Endodermal cell (in vitro differentiated cells): ENCODE data around the gene GNG13. TPM values are rescaled to one million over a fixed set of nuclear protein-coding genes. Genes with fewer than 3 reads are reported as not detected.

Experiments
- DNase-seq: peaks from one replicate; pipeline ENCODE4 v3.0.0-alpha.2; 2017
- H3K27ac ChIP-seq: 2 replicates; pipeline ENCODE4 v1.5.1; 2013; ENCODE audit warnings: mild to moderate bottlenecking, low read depth, low read length, moderate library complexity
- H3K27me3 ChIP-seq: 2 replicates; pipeline ENCODE4 v1.6.1; 2013; ENCODE audit warnings: mild to moderate bottlenecking, low read length, moderate library complexity; ENCODE audit not compliant: insufficient read depth, control insufficient read depth, poor library complexity, severe bottlenecking
- H3K36me3 ChIP-seq: 2 replicates; pipeline ENCODE4 v1.7.0; 2013; ENCODE audit warnings: mild to moderate bottlenecking, low read length, moderate library complexity; ENCODE audit not compliant: control insufficient read depth, insufficient read depth
- H3K4me1 ChIP-seq: one replicate; pipeline ENCODE4 v1.7.0; 2013; ENCODE audit warnings: low read length; ENCODE audit not compliant: control insufficient read depth, insufficient read depth
- H3K4me3 ChIP-seq: 2 replicates; pipeline ENCODE4 v1.5.1; 2013; ENCODE audit warnings: mild to moderate bottlenecking, low read length, moderate library complexity
- H3K9ac ChIP-seq: 2 replicates; pipeline ENCODE4 v1.6.1; 2013; ENCODE audit warnings: mild to moderate bottlenecking, low read length, moderate library complexity; ENCODE audit not compliant: poor library complexity, severe bottlenecking; ENCODE audit errors: extremely low read depth
- H3K9me3 ChIP-seq: 2 replicates; pipeline ENCODE4 v1.6.1; 2013; ENCODE audit warnings: mild to moderate bottlenecking, low read length, moderate library complexity; ENCODE audit not compliant: control insufficient read depth
- H3K27ac Mint-ChIP-seq: 2 replicates; pipeline ENCODE4 v1.8.0; 2020; ENCODE audit warnings: mixed read lengths
- H3K27me3 Mint-ChIP-seq: 2 replicates; pipeline ENCODE4 v1.8.0; 2021; ENCODE audit warnings: mild to moderate bottlenecking, mixed read lengths; ENCODE audit not compliant: insufficient read depth
- H3K36me3 Mint-ChIP-seq: 2 replicates; pipeline ENCODE4 v1.8.0; 2020; ENCODE audit warnings: low read depth, mixed read lengths
- H3K4me1 Mint-ChIP-seq: 2 replicates; pipeline ENCODE4 v1.8.0; 2020; ENCODE audit warnings: mixed read lengths
- H3K4me3 Mint-ChIP-seq: 2 replicates; pipeline ENCODE4 v1.8.0; 2020; ENCODE audit warnings: mild to moderate bottlenecking, moderate library complexity, mixed read lengths
- H3K9me3 Mint-ChIP-seq: 2 replicates; pipeline ENCODE4 v1.8.0; 2020; ENCODE audit warnings: mild to moderate bottlenecking, mixed read lengths
- WGBS, 2 experiments: methylation state at CpG; one replicate each; pipeline versions ENCODE4 v1.1.5 to v1.1.7; 2013; ENCODE audit warnings: missing lambda C conversion rate in 2 of 2, mixed read lengths in 1 of 2; ENCODE audit not compliant: insufficient coverage in 1 of 2, insufficient read length in 1 of 2; 5-methylcytosine and 5-hydroxymethylcytosine counted together
- total RNA-seq, 2 donors: library from RNA; stranded (reverse); fragmentation: NEBNext Ultra II Directional in 1 of 2; extraction: Animal tissue kit (Norgen Biotek cat#: 25700) in 1 of 2; gene quantifications; 2 replicates in 1 of 2; 3 replicates in 1 of 2; pipeline ENCODE4 v1.2.1, GENCODE V29; 2021
- TF ChIP-seq, protein P1 (sequence below): fragments of 200-600 bp; sonication (generic); conservative IDR thresholded peaks from 2 replicates; pipeline ENCODE4 v1.5.0; 2021; ENCODE audit warnings: antibody characterized with exemption, mild to moderate bottlenecking

GNG13 gene
- total RNA-seq, 2 donors from 2014 or later, result not detected

DNA sequence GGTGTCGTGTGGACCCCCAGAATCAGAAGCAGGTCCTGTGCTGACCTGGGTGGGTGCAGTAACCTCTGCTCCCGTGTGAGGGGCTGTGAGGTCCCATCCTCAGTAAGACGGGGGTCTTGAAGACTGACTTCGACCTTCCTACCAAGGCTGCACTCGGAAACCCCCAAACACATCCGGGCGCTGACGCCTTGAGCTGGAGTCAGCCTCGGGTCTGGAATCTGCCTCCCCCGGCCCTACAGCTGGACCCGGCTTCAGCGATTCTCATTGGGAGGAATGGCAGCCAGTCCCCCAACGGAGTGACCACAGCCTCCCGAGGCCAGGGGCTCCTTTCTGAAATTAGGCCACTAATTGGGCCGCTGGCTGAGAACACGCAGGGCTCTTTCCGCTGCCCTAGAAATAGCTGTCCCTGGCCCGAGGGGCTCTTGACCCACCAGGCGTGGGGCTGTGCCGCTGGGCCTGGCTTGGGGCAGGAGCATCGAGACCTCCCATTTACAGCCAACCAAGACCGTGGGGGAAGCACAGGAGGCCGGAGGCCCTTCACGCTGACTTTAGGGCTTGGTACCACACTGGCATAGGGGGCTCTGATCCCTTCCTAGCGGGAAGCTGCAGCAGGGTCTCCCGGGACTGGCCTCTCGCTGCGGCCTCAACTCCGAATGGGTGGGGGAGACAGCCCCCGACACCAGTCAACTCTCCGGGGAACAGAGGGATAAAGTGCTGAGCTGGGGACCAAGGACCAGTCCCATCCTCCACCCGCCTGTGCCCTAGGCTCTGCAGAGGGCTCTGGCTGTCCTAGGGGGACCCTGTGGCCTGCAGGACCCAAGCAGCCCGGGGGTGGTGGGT, 2.6 kb upstream of the GNG13 start:
- TF ChIP-seq, protein P1, sequence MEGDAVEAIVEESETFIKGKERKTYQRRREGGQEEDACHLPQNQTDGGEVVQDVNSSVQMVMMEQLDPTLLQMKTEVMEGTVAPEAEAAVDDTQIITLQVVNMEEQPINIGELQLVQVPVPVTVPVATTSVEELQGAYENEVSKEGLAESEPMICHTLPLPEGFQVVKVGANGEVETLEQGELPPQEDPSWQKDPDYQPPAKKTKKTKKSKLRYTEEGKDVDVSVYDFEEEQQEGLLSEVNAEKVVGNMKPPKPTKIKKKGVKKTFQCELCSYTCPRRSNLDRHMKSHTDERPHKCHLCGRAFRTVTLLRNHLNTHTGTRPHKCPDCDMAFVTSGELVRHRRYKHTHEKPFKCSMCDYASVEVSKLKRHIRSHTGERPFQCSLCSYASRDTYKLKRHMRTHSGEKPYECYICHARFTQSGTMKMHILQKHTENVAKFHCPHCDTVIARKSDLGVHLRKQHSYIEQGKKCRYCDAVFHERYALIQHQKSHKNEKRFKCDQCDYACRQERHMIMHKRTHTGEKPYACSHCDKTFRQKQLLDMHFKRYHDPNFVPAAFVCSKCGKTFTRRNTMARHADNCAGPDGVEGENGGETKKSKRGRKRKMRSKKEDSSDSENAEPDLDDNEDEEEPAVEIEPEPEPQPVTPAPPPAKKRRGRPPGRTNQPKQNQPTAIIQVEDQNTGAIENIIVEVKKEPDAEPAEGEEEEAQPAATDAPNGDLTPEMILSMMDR, result no peak

DNA sequence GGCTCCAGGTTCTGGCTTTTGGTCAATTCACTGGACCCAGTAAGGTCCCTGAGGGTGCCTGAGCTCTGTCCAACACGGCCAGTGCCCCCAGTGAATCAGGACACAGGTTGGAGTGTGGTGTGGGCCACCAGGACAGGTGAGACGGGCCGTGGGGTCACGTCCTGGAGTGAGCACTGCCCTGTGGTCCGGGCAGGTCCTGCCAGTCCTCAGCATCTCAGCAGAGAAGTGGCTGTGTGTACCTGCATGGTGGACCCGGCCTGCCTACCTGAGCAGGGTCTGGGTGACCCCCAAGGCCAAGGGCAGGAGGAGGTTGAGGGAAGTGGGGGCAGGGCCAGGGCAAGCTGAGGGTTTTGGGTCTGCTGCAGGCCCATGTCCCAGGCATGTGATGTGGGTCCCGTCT, 1.9 kb upstream of the GNG13 start:
- peaks cover 18% of the 10 kb centered on the region for H3K27me3 ChIP-seq
- Mint-ChIP-seq H3K36me3 (peaks cover 9% of the 10 kb centered on the region), H3K9me3 (no peaks in the 10 kb centered on the region), H3K4me1 (no peaks in the 10 kb centered on the region), H3K27ac (no peak overlapping the region), H3K4me3 (no peak overlapping the region), H3K27me3 (peaks cover 40% of the 10 kb centered on the region)
- no peaks in the 10 kb centered on the region for H3K9me3 ChIP-seq
- no peak overlapping the region for H3K9ac ChIP-seq
- no peak overlapping the region for H3K4me3 ChIP-seq
- DNase-seq, result no peak
- H3K36me3 ChIP-seq, result peaks cover 3% of the 10 kb centered on the region
- no peaks in the 10 kb centered on the region for H3K4me1 ChIP-seq
- TF ChIP-seq, protein P1, result no peak
- WGBS, 2 experiments, result 83 to 89% methylated on average over 3 to 7 of the region's 7 CpGs
- no peak overlapping the region for H3K27ac ChIP-seq

More for the DNA sequence above, 2.6 kb upstream of the GNG13 start:
- Histone ChIP-seq H3K27me3 (peaks cover 18% of the 10 kb centered on the region), H3K27ac (no peak overlapping the region), H3K36me3 (no peaks in the 10 kb centered on the region), H3K9ac (no peak overlapping the region), H3K9me3 (no peaks in the 10 kb centered on the region), H3K4me3 (no peak overlapping the region), H3K4me1 (no peaks in the 10 kb centered on the region)
- Mint-ChIP-seq H3K27ac (no peak overlapping the region), H3K9me3 (peaks cover 3% of the 10 kb centered on the region), H3K36me3 (peaks cover 3% of the 10 kb centered on the region), H3K4me1 (peaks cover 2% of the 10 kb centered on the region), H3K4me3 (no peak overlapping the region), H3K27me3 (peaks cover 40% of the 10 kb centered on the region)
- WGBS, 2 experiments, result 90 to 91% methylated on average over 22 to 33 of the region's 33 CpGs
- no peak for DNase-seq

DNA sequence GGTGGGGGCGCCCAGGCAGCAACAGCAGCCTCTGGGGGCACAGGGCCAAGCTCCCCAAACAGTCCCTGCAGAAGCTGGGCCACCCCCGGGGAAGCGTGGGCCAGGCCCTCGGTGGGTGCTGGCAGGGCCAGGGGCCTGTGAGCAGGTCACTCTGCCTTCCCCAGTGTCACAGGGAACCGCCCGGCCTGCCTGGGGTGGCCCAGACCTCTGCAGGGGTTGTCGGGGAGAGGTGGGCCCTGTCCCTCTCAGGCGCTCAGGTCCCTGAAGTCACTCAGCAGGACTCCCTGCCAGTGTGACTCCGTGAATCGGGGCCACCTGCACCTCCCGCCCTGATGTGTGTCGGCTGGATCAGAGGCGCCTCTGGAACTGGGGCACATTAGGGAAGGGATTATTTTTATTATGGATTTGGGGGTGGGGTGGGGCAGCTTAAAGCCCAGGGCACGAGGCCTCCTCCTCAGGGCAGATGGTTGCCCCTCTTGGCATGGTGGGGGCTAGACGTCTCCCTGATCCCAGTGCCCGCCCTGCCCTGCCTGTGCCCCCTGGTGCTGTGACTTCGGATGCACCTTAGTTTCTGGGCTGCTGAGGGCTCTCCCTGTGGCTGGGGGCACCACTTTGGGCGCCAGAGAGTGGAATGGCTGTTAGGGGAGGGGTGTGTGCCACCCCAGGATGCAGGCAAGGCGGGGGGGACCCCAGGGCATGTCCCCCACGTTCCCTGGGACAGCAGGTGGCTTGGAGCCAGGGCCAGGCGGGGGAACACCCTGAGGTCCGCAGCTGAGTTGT, 1.2 kb upstream of the GNG13 start:
- H3K4me3 ChIP-seq, result no peak overlapping the region
- Mint-ChIP-seq H3K9me3 (no peaks in the 10 kb centered on the region), H3K4me1 (no peaks in the 10 kb centered on the region), H3K36me3 (peaks cover 16% of the 10 kb centered on the region), H3K27me3 (peaks cover 40% of the 10 kb centered on the region), H3K27ac (no peak overlapping the region), H3K4me3 (no peak overlapping the region)
- H3K36me3 ChIP-seq, result peaks cover 10% of the 10 kb centered on the region
- no peak overlapping the region for H3K9ac ChIP-seq
- no peak for DNase-seq
- H3K27me3 ChIP-seq, result peaks cover 18% of the 10 kb centered on the region
- H3K9me3 ChIP-seq, result no peaks in the 10 kb centered on the region
- H3K27ac ChIP-seq, result no peak overlapping the region
- TF ChIP-seq, protein P1, result no peak
- H3K4me1 ChIP-seq, result no peaks in the 10 kb centered on the region
- 72 to 80% methylated on average over 19 to 22 of the region's 22 CpGs for WGBS, 2 experiments
